ENCODE measurements around the gene CEMIP. TPM values are rescaled to one million over a fixed set of nuclear protein-coding genes. Genes with fewer than 3 reads are reported as not detected.

Gene CEMIP
- total RNA-seq, 2 experiments from 2014 or later, result not detected

DNA sequence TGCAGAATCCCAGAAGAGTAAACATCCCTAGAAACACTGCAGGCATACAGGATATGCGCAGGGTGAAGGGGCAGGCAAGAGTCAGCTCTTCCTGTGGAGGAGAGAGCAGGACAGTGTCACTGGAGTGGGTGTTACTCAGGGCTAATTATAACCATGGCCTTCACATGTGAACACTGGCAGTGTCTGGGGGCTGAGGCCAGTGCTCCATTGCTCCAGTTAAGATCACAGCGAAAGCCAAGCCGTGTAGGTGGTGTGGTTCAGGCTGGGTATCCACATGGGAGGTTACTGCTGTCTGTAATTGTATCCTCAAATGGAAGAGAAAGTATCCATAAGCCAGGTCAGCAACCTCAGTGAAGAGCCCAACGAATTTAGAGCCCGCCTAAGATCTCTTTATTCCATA, 125.8 kb downstream of the CEMIP start:
- Histone ChIP-seq H3K27me3 (ENCODE audit: control insufficient read depth in 1 of 2, insufficient read depth in 2 of 2, low read length in 2 of 2) (no peaks in the 10 kb centered on the region), H3K4me1 (ENCODE audit: insufficient read depth, low read length) (no peaks in the 10 kb centered on the region), H3K4me3 (ENCODE audit: low read length) (no peak overlapping the region), H3K9me3 (ENCODE audit: control insufficient read depth in 1 of 2, insufficient read depth in 1 of 2, low read length in 2 of 2) (peaks cover 0 to 1% of the 10 kb centered on the region in 2 experiments), H3K27ac (ENCODE audit: low read depth in 1 of 2, low read length in 2 of 2) (no peak overlapping the region), H3K36me3 (ENCODE audit: insufficient read depth, low read length) (no peaks in the 10 kb centered on the region)
- Mint-ChIP-seq H3K4me1 (ENCODE audit: low read depth) (no peaks in the 10 kb centered on the region), H3K27me3 (no peaks in the 10 kb centered on the region), H3K27ac (no peak overlapping the region), H3K36me3 (ENCODE audit: low read depth) (peaks cover 56% of the 10 kb centered on the region), H3K9me3 (no peaks in the 10 kb centered on the region), H3K4me3 (no peak overlapping the region)
- ATAC-seq (ENCODE audit: poor library complexity) (no peak), DNase-seq (no peak)
- intact Hi-C loops (cut with DNase I, micrococcal nuclease), result no loop called here
- TF ChIP-seq, protein P1, sequence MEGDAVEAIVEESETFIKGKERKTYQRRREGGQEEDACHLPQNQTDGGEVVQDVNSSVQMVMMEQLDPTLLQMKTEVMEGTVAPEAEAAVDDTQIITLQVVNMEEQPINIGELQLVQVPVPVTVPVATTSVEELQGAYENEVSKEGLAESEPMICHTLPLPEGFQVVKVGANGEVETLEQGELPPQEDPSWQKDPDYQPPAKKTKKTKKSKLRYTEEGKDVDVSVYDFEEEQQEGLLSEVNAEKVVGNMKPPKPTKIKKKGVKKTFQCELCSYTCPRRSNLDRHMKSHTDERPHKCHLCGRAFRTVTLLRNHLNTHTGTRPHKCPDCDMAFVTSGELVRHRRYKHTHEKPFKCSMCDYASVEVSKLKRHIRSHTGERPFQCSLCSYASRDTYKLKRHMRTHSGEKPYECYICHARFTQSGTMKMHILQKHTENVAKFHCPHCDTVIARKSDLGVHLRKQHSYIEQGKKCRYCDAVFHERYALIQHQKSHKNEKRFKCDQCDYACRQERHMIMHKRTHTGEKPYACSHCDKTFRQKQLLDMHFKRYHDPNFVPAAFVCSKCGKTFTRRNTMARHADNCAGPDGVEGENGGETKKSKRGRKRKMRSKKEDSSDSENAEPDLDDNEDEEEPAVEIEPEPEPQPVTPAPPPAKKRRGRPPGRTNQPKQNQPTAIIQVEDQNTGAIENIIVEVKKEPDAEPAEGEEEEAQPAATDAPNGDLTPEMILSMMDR (IDR thresholded peaks at IDR 0.05), result no peak
- ChIA-PET CTCF (no interaction called here), POLR2A (no interaction called here)

DNA sequence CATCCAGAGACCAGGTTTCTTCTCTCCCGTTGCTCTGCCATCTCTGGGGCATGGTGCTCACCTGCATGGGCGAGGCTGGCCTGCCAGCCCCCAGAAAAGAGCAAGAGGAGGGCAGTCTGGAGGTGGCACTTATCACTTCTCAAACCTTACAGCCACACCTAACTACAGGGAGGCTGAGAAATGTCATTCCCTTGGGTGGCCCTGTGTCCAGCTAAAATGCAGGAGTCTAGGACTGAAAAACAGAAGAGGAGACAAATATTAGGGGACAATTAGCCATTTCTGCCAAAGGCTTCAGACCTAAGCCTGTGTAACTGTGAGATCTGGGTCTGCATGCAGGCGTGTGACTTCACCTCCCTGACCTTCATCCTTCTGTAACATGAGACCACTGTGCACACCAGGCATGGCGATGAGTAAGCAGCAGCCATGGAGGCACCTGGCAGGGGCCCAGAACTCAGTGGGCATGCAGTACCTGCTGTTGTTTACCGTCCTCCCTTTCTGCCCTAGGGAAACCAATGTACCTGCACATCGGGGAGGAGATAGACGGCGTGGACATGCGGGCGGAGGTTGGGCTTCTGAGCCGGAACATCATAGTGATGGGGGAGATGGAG, 127.1 kb downstream of the CEMIP start:
- Histone ChIP-seq H3K27me3 (ENCODE audit: control insufficient read depth in 1 of 2, insufficient read depth in 2 of 2, low read length in 2 of 2) (no peaks in the 10 kb centered on the region), H3K27ac (ENCODE audit: low read depth in 1 of 2, low read length in 2 of 2) (no peak overlapping the region), H3K9me3 (ENCODE audit: control insufficient read depth in 1 of 2, insufficient read depth in 1 of 2, low read length in 2 of 2) (no peaks in the 10 kb centered on the region), H3K4me1 (ENCODE audit: insufficient read depth, low read length) (no peaks in the 10 kb centered on the region), H3K4me3 (ENCODE audit: low read length) (no peak overlapping the region), H3K36me3 (ENCODE audit: insufficient read depth, low read length) (no peaks in the 10 kb centered on the region)
- DNase-seq (no peak), ATAC-seq (ENCODE audit: poor library complexity) (no peak)
- no peak overlapping the region for H3K27ac Mint-ChIP-seq
- TF ChIP-seq, protein P1 (IDR thresholded peaks at IDR 0.05), result no peak
- no peaks in the 10 kb centered on the region for H3K27me3 Mint-ChIP-seq
- POLR2A ChIA-PET, result no interaction called here
- CTCF ChIA-PET, result no interaction called here
- no peak overlapping the region for H3K4me3 Mint-ChIP-seq
- H3K36me3 Mint-ChIP-seq (ENCODE audit: low read depth), result peaks cover 67% of the 10 kb centered on the region
- intact Hi-C loops (cut with DNase I, micrococcal nuclease), result no loop called here
- no peaks in the 10 kb centered on the region for H3K4me1 Mint-ChIP-seq (ENCODE audit: low read depth)
- H3K9me3 Mint-ChIP-seq, result no peaks in the 10 kb centered on the region

DNA sequence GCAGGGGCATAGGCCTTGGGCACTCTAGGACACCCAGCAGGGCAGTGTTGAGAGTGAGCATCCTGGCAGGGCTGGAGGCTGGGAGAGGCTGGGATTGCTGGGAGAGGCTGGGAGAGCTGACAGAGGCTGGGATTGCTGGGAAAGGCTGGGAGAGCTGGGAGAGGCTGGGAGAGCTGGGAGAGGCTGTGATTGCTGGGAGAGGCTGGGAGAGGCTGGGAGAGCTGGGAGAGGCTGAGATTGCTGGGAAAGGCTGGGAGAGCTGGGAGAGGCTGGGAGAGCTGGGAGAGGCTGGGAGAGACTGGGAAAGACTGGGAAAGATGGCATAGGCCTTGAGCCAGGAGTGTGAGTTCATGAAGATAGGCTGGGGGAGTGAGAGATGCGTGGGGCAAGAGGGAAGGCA, 132.7 kb downstream of the CEMIP start:
- no peaks in the 10 kb centered on the region for H3K27me3 Mint-ChIP-seq
- ChIA-PET POLR2A (no interaction called here), CTCF (no interaction called here)
- Histone ChIP-seq H3K36me3 (ENCODE audit: insufficient read depth, low read length) (no peaks in the 10 kb centered on the region), H3K27ac (ENCODE audit: low read depth in 1 of 2, low read length in 2 of 2) (no peak overlapping the region), H3K9me3 (ENCODE audit: control insufficient read depth in 1 of 2, insufficient read depth in 1 of 2, low read length in 2 of 2) (no peaks in the 10 kb centered on the region), H3K27me3 (ENCODE audit: control insufficient read depth in 1 of 2, insufficient read depth in 2 of 2, low read length in 2 of 2) (no peaks in the 10 kb centered on the region), H3K4me1 (ENCODE audit: insufficient read depth, low read length) (no peaks in the 10 kb centered on the region), H3K4me3 (ENCODE audit: low read length) (no peak overlapping the region)
- no peaks in the 10 kb centered on the region for H3K9me3 Mint-ChIP-seq
- H3K27ac Mint-ChIP-seq, result no peak overlapping the region
- no peaks in the 10 kb centered on the region for H3K4me1 Mint-ChIP-seq (ENCODE audit: low read depth)
- ATAC-seq (ENCODE audit: poor library complexity) (no peak), DNase-seq (no peak)
- intact Hi-C loops (cut with DNase I, micrococcal nuclease), result no loop called here
- TF ChIP-seq, protein P1 (IDR thresholded peaks at IDR 0.05), result no peak
- H3K4me3 Mint-ChIP-seq, result no peak overlapping the region
- H3K36me3 Mint-ChIP-seq (ENCODE audit: low read depth), result peaks cover 39% of the 10 kb centered on the region
